Chondrocyte (in vitro differentiated cells): ENCODE measurements around the gene COL18A1. TPM values are rescaled to one million over a fixed set of nuclear protein-coding genes. Genes with fewer than 3 reads are reported as not detected.

Experiments
- DNase-seq: peaks from one replicate; pipeline ENCODE4 v3.0.0; 2021; ENCODE audit warnings: mixed read lengths, low spot score
- H3K27ac Mint-ChIP-seq: one replicate; pipeline ENCODE4 v1.8.0; 2021; ENCODE audit warnings: mild to moderate bottlenecking, moderate library complexity, mixed read lengths; ENCODE audit not compliant: unreplicated experiment
- H3K27me3 Mint-ChIP-seq: 2 replicates; pipeline ENCODE4 v1.8.0; 2021; ENCODE audit warnings: low read depth, mixed read lengths
- H3K36me3 Mint-ChIP-seq: 2 replicates; pipeline ENCODE4 v1.8.0; 2021; ENCODE audit warnings: low read depth, mixed read lengths
- H3K4me1 Mint-ChIP-seq: 2 replicates; pipeline ENCODE4 v1.8.0; 2021; ENCODE audit warnings: low read depth, mild to moderate bottlenecking, mixed read lengths
- H3K4me3 Mint-ChIP-seq: one replicate; pipeline ENCODE4 v1.8.0; 2021; ENCODE audit warnings: mild to moderate bottlenecking, moderate library complexity, mixed read lengths; ENCODE audit not compliant: unreplicated experiment
- H3K9me3 Mint-ChIP-seq: 2 replicates; pipeline ENCODE4 v1.8.0; 2021; ENCODE audit warnings: low read depth, mixed read lengths
- total RNA-seq: library from RNA; stranded (reverse); gene quantifications from 3 replicates; pipeline ENCODE4 v1.2.1, GENCODE V29; 2021
- TF ChIP-seq, protein P1 (sequence below): fragments of 200-600 bp; sonication (generic); IDR thresholded peaks from 2 replicates; pipeline ENCODE4 v1.5.0; 2021; ENCODE audit warnings: antibody characterized with exemption, mild to moderate bottlenecking, moderate library complexity

COL18A1 gene
- total RNA-seq, 1 donor from 2014 or later: 616 TPM

DNA sequence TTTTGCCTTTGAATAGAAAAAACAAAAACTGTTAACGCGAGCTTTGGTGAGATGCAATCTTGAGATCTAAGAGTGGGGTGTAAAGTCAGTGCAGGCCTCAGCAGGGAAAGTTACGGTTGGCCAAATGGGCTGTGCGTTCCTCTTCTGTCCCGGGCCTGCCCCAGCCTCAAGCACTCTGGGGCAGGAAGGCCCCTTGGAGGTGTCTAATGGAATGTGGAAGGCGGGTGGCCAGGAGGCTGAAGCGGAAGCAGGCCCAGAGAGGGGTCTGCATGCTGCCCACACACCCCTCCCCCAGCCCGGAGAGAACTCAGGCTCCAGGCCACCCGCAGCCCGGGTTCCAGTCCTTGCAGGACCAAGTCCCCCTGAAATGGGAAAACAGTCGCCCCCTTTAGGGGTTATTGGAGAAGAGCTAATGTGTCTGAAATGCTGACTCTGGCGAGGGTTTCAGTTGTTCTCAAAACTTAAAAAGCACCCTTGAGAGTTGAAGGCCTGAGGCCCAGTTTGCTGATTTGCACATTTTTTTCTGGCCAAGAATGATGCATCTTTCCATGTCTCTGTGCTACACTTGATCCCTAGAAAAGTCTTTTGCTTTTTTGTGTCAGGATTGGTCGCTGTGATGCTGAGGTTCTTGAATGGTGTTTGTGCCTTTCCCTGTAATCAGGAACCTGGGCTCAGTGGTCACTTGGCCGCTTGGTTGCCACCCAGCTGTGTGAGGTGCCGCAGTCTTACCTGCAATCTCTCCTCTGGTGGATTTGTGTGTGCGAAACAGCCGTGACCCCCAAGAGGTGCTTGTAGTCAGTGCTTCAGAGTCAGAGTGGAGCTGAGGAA is 2.0 kb downstream of the COL18A1 start:
- Mint-ChIP-seq H3K36me3 (no peaks in the 10 kb centered on the region), H3K9me3 (peaks cover 1% of the 10 kb centered on the region), H3K27ac (peak overlapping the region; percentile 83), H3K27me3 (no peaks in the 10 kb centered on the region), H3K4me1 (peaks cover 61% of the 10 kb centered on the region), H3K4me3 (peak overlapping the region; percentile 88)
- TF ChIP-seq, protein P1, sequence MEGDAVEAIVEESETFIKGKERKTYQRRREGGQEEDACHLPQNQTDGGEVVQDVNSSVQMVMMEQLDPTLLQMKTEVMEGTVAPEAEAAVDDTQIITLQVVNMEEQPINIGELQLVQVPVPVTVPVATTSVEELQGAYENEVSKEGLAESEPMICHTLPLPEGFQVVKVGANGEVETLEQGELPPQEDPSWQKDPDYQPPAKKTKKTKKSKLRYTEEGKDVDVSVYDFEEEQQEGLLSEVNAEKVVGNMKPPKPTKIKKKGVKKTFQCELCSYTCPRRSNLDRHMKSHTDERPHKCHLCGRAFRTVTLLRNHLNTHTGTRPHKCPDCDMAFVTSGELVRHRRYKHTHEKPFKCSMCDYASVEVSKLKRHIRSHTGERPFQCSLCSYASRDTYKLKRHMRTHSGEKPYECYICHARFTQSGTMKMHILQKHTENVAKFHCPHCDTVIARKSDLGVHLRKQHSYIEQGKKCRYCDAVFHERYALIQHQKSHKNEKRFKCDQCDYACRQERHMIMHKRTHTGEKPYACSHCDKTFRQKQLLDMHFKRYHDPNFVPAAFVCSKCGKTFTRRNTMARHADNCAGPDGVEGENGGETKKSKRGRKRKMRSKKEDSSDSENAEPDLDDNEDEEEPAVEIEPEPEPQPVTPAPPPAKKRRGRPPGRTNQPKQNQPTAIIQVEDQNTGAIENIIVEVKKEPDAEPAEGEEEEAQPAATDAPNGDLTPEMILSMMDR: peak; percentile 67
- DNase-seq: peak; percentile 88

DNA sequence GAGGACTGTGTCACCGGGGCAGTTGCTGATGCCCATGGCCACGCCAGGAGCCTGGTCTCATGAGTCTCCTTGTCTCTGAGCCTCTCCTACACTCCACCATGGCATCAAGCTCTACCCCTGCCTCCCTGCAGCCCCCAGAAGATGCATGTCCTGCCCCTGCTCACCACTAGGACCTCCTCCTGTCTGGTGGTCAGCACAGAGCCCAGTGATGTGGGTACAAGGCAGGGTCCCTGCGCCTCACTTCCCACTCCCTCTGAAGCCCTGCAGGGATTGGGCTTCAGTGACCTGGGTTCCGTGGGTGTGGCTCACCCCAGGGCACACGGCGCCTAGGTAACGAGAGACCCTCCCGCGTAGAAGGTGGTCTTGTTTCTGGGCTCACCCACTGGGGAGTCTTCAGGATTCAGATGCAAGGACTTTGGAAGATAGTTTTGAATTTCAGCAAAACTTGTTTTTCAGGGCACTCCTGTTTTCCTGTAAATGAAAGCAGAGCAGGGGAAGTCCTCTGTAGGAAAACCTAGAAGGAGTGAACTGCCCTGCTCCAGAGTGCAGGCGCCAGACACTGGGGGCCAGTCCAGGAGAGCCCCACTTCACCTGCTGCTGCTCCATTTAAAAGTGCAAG is 2.8 kb downstream of the COL18A1 start:
- Mint-ChIP-seq H3K27me3 (no peaks in the 10 kb centered on the region), H3K4me3 (peak overlapping the region; percentile 88), H3K27ac (peak overlapping the region; percentile 65), H3K9me3 (no peaks in the 10 kb centered on the region), H3K4me1 (peaks cover 65% of the 10 kb centered on the region), H3K36me3 (no peaks in the 10 kb centered on the region)
- TF ChIP-seq, protein P1: no peak
- peak; percentile 66 for DNase-seq

DNA sequence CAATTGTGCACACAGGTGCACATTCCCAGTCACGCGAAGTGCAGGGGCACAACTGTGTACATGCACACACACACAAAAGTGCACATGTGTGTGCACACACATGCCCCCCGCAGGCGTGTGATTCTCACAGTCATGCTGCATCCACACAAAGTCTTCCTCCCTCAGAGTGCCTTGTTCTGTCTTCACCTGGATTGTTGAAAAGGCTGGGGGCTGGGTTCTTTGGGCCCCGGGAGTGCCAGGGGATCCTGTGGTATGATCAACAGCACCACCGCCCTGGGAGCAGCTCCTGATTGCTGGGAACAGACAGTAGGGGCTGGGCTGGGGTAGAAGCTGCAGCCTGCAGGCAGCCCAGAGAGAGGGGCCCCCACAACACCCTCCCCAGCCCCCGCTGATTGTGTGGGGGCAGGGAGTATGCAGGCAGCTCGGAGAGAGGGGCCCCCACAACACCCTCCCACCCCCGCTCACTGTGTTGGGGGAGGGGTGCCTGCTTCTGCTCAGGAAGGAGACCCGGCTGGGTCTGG is 3.4 kb downstream of the COL18A1 start:
- Mint-ChIP-seq H3K27ac (no peak overlapping the region), H3K4me3 (peak overlapping the region; percentile 88), H3K36me3 (no peaks in the 10 kb centered on the region), H3K4me1 (peaks cover 69% of the 10 kb centered on the region), H3K9me3 (no peaks in the 10 kb centered on the region), H3K27me3 (no peaks in the 10 kb centered on the region)
- TF ChIP-seq, protein P1: no peak
- DNase-seq: peak; percentile 82

DNA sequence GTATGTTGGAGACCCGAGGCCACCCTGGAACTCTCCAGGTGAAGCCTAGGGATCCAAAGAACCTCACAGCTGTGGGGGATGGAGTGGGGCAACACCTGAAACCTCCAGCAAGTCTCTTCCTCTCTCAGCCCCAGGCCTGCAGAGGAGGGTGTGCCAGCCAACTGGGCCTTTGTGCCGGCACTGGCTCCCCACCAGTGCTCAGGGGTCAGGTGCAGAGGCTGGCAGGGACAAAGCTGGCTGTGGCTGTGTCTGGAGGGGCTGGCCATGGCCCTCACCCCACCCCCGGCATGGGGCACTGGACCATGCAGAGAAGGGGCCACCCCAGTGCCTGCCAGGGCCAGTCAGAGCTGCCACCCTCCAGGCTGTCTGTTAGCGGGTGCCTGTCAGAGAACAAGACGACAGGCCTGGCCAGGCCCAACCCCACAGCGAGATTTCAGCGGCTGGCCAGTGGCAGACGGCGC is 3.9 kb downstream of the COL18A1 start:
- peak; percentile 53 for DNase-seq
- no peaks in the 10 kb centered on the region for H3K27me3 Mint-ChIP-seq
- no peaks in the 10 kb centered on the region for H3K36me3 Mint-ChIP-seq
- no peak overlapping the region for H3K4me3 Mint-ChIP-seq
- peaks cover 64% of the 10 kb centered on the region for H3K4me1 Mint-ChIP-seq
- peak overlapping the region; percentile 63 for H3K27ac Mint-ChIP-seq
- TF ChIP-seq, protein P1: no peak
- H3K9me3 Mint-ChIP-seq: no peaks in the 10 kb centered on the region

DNA sequence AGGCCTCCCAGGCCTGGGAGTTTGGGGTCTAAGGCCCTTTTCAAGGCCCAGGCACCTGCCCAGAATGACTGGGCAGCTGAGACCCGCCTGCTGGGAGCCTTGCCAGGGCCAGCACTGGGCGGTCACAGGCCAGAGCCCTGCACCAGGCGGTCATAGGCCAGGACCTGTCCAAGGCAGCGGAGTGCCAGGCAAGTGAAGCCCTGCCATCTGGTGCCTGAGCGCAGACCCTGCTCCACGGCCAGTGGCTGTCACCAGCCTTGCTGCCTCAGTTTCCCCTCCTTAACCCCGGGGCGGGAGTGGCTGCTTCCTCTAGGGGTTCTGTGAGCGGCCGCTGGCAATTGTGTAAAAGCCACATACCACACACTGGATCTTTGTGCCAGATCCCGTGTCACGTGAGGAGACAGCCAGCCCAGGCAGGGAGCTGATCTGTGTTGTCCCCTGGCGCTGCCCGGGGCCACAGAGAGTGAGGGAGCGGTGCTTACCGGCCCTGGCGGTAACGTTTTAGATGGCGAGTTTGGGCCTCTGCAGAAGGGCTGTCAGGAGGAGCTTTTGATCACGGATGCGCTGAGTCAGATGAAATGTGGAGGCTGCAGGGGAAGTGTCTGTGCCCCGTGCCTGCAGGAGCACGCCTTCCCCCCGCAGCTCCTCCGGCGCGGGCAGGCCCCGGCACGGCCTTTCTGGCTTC is 4.6 kb downstream of the COL18A1 start:
- no peaks in the 10 kb centered on the region for H3K9me3 Mint-ChIP-seq
- peaks cover 59% of the 10 kb centered on the region for H3K4me1 Mint-ChIP-seq
- DNase-seq: peak; percentile 73
- H3K4me3 Mint-ChIP-seq: peak overlapping the region; percentile 40
- H3K27me3 Mint-ChIP-seq: no peaks in the 10 kb centered on the region
- no peaks in the 10 kb centered on the region for H3K36me3 Mint-ChIP-seq
- H3K27ac Mint-ChIP-seq: peak overlapping the region; percentile 68
- TF ChIP-seq, protein P1: no peak
